LNCAP (cell line): ENCODE results near the gene PCYOX1L.

Experiments used
- TF ChIP-seq, protein P1 (sequence below): fragments of 450-650 bp; IDR thresholded peaks from 2 replicates; pipeline ENCODE4 v1.5.1; 2017; ENCODE audit warnings: mild to moderate bottlenecking

PCYOX1L gene

DNA sequence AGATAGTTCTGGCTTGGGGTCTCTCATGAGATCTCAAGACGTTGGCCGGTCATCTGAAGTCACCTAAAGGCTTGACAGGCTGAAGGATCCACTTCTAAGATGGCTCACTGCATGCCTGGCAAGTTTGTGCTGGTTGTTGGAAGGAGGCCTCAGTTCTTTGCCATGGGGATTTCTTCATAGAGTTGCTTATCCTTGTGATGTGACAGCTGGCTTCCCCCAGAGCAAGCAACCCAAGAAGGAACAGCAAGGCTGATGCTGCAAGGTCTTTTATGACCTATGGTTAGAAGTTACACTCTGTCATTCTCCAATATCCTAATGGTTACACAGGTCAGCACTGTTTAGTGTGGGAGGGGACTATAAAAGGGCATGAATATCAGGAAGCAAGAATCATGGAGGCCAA is 33.2 kb upstream of the PCYOX1L start:
- TF ChIP-seq, protein P1, sequence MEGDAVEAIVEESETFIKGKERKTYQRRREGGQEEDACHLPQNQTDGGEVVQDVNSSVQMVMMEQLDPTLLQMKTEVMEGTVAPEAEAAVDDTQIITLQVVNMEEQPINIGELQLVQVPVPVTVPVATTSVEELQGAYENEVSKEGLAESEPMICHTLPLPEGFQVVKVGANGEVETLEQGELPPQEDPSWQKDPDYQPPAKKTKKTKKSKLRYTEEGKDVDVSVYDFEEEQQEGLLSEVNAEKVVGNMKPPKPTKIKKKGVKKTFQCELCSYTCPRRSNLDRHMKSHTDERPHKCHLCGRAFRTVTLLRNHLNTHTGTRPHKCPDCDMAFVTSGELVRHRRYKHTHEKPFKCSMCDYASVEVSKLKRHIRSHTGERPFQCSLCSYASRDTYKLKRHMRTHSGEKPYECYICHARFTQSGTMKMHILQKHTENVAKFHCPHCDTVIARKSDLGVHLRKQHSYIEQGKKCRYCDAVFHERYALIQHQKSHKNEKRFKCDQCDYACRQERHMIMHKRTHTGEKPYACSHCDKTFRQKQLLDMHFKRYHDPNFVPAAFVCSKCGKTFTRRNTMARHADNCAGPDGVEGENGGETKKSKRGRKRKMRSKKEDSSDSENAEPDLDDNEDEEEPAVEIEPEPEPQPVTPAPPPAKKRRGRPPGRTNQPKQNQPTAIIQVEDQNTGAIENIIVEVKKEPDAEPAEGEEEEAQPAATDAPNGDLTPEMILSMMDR = no peak

DNA sequence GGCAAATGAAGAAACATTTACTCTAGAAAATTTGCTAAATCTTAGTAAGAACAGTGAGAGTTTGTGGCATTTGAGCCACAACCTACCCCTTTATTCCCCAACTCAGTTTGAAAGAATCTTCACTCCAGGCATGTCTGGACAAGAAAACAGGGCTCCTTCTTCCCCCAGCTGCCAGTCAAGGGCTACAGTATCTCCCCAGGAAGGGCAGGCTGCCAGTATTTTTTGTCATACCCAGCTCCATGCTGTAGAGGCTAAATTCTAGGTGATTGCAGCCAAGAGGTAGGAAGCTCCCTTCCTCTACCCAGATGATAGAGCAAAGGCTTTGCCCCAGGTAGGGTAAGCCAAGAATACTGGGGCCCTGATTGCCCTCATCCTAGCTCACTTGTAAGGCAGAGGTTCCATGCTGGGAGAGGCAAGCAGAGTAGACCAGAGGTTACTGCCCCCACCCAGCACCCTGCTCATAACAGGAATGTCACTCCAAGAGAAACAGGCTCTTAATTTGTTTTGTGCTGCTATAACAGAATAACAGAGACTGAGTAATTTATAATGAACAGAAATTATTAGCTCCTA is 32.6 kb upstream of the PCYOX1L start:
- TF ChIP-seq, protein P1 = no peak

GRCh38 chr5:149325894-149326293 is 32.0 kb upstream of the PCYOX1L start:
- TF ChIP-seq, protein P1 = no peak

DNA sequence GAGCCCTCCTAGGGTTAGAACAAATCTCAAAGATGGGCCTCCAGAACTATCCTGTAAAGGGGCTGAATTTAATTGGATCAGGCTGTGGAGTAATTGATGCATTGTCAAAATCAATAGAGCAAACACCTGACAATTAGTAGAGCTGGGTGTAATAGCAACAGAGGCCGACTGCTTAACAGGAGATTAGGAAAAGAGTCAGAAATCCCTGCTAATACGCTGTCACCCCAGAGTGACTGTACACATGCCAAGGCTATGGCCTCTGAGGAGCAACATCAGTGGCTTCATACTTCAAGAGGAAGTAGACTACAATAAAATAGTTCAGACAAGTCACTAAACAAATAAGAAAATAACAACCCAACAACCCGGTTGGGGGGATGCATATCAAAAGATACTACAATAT is 31.2 kb upstream of the PCYOX1L start:
- TF ChIP-seq, protein P1 = no peak

GRCh38 chr5:149328177-149328576 is 29.7 kb upstream of the PCYOX1L start:
- TF ChIP-seq, protein P1 = no peak

DNA sequence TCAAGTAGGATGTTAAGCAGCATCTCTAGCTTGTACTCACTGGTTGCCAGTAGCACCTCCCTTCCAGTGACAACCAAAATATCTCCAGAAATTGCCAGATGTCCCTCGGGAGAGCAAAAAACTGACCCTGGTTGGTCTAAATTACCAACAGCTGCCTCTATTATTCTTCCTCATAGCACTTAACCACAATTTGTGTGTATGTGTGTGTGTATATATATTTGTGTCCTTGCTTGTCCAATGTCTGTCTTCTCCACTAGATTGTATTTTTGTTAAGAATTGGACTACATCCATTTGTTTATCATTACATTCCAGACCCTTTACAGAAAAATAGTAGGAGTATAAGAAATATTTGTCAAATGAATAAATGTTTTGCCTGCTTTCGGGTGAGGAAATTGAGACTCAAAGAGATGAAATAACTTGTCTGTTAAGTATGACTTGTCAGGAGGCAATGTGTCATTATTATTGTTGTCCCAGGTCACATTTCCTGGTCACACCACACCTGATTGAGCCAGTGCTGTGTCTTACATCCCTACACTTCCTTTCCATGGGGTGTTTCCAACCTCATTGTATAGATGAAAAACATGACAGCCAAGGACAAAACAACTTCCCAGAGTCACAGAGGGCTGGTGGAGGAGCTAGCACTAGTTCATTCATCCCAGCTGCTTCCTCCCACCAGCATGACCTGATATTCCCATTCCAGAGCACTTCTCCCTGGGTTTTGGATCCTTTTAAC is 24.0 kb upstream of the PCYOX1L start:
- TF ChIP-seq, protein P1 = no peak

GRCh38 chr5:149337736-149338135 is 20.1 kb upstream of the PCYOX1L start:
- TF ChIP-seq, protein P1 = no peak

DNA sequence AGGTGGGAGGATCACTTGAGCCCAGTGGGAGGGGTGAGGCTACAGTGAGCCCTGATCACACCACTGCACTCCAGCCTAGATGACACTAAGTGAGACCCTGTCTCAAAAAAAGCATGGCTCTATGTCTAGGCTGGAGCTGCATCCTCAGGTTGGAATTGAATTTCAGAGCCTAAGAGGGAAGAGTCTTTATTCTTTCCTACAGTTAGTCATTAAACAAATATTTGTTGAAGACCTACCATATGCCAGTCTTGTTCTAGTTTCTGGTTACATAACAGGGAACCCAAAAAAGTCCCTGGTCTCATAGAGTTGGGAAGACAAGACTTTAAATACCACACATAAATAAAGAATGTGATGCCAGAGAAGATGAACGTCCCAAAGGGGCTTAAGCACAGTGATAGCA is 19.5 kb upstream of the PCYOX1L start:
- TF ChIP-seq, protein P1 = no peak
